PC-3 (cell line): ENCODE results near the gene FIBCD1. TPM values are rescaled to one million over a fixed set of nuclear protein-coding genes. Genes with fewer than 3 reads are reported as not detected.

Experiments
- ATAC-seq: fragments of 200-7000 bp; cut with Tn5 transposase; 2 replicates; pipeline ENCODE4 v1.9.1; 2020; ENCODE audit warnings: mild to moderate bottlenecking, moderate library complexity
- BruUV-seq: library from RNA; stranded (reverse); fragments of 400-500 nt; replicated peaks from 2 replicates; lab custom pipeline; 2021; lab: Mats Ljungman, UMichigan
- CTCF ChIA-PET: fragments of 300-600 bp; sonication (Branson Sonifier 250); formaldehyde crosslinking; loops from one replicate; lab custom pipeline; 2022; ENCODE audit warnings: antibody characterized with exemption; lab: Charles Lee
- POLR2A ChIA-PET: fragments of 300-600 bp; sonication (Branson Sonifier 250); formaldehyde crosslinking; loops from one replicate; lab custom pipeline; 2022; ENCODE audit warnings: antibody characterized with exemption; ENCODE audit not compliant: unreplicated experiment; lab: Charles Lee
- DNase-seq: peaks from one replicate; pipeline ENCODE4 v3.0.0-alpha.2; 2015
- H2AFZ ChIP-seq: fragments of 300-600 bp; sonication (generic); 2 replicates; pipeline ENCODE4 v1.6.0; 2016; ENCODE audit warnings: antibody characterized with exemption, low read length
- H3F3A ChIP-seq: fragments of 300-600 bp; sonication (generic); one replicate; pipeline ENCODE4 v1.6.0; 2017; ENCODE audit warnings: antibody characterized with exemption, low read length, control low read depth, mild to moderate bottlenecking; ENCODE audit not compliant: unreplicated experiment
- H3K27ac ChIP-seq: fragments of 300-600 bp; sonication (generic); 2 replicates; pipeline ENCODE4 v1.5.1; 2016; ENCODE audit warnings: mild to moderate bottlenecking, low read length
- H3K27me3 ChIP-seq: fragments of 300-600 bp; sonication (generic); 2 replicates; pipeline ENCODE4 v1.6.1; 2016; ENCODE audit warnings: low read length, mixed read lengths
- H3K36me3 ChIP-seq: fragments of 300-600 bp; sonication (generic); 2 replicates; pipeline ENCODE4 v1.6.1; 2016; ENCODE audit warnings: low read depth, mixed run types, low read length, mixed read lengths
- H3K4me1 ChIP-seq: fragments of 300-600 bp; sonication (generic); 2 replicates; pipeline ENCODE4 v1.5.1; 2016; ENCODE audit warnings: low read length; ENCODE audit not compliant: insufficient read depth
- H3K4me2 ChIP-seq: fragments of 300-600 bp; sonication (generic); 2 replicates; pipeline ENCODE4 v1.6.0; 2016; ENCODE audit warnings: low read length
- H3K4me3 ChIP-seq: fragments of 300-600 bp; sonication (generic); 2 replicates; pipeline ENCODE4 v1.5.1; 2016; ENCODE audit warnings: mild to moderate bottlenecking, low read length, mixed read lengths
- H3K79me2 ChIP-seq: fragments of 300-600 bp; sonication (generic); 2 replicates; pipeline ENCODE4 v1.6.1; 2017; ENCODE audit warnings: low read length, mixed read lengths
- H3K9ac ChIP-seq: fragments of 300-600 bp; sonication (generic); 2 replicates; pipeline ENCODE4 v1.6.0; 2016; ENCODE audit warnings: mild to moderate bottlenecking, low read length
- H3K9me2 ChIP-seq: fragments of 300-600 bp; sonication (generic); replicated peaks from 2 replicates; pipeline ENCODE4 v1.6.1; 2016; ENCODE audit warnings: mixed run types, low read length, mixed read lengths
- H3K9me3 ChIP-seq: fragments of 300-600 bp; sonication (generic); 2 replicates; pipeline ENCODE4 v1.6.1; 2016; ENCODE audit warnings: low read length, mixed read lengths
- H4K20me1 ChIP-seq: fragments of 300-600 bp; sonication (generic); 2 replicates; pipeline ENCODE4 v1.6.1; 2016; ENCODE audit warnings: low read length, mixed read lengths
- EZH2 ChIP-seq: fragments of 300-600 bp; sonication (generic); IDR thresholded peaks from one replicate; pipeline ENCODE4 v1.6.1; 2017; ENCODE audit warnings: antibody characterized with exemption, mild to moderate bottlenecking, low read length; ENCODE audit not compliant: unreplicated experiment
- EZH2phosphoT487 ChIP-seq: fragments of 300-600 bp; sonication (generic); IDR thresholded peaks from 2 replicates; pipeline ENCODE4 v1.6.1; 2018; ENCODE audit warnings: mild to moderate bottlenecking, antibody characterized with exemption, low read length, borderline replicate concordance
- intact Hi-C: fragments of 100-400 bp; cut with micrococcal nuclease; formaldehyde crosslinking; loops from 2 replicates; pipeline ENCODE4 v1.9.0; 2023
- total RNA-seq: library from RNA; depleted of rRNA; stranded (reverse); fragments of >200 nt; gene quantifications from 2 replicates; pipeline ENCODE4 v1.2.3, GENCODE V29; 2014
- TF ChIP-seq, protein P1 (sequence below): fragments of 300-600 bp; sonication (generic); conservative IDR thresholded peaks from 2 replicates; pipeline ENCODE4 v1.5.1; 2017; ENCODE audit warnings: antibody characterized with exemption, low read depth, mild to moderate bottlenecking, low read length

FIBCD1 gene
- total RNA-seq, 1 experiment from 2014 or later: 8.9 TPM

DNA sequence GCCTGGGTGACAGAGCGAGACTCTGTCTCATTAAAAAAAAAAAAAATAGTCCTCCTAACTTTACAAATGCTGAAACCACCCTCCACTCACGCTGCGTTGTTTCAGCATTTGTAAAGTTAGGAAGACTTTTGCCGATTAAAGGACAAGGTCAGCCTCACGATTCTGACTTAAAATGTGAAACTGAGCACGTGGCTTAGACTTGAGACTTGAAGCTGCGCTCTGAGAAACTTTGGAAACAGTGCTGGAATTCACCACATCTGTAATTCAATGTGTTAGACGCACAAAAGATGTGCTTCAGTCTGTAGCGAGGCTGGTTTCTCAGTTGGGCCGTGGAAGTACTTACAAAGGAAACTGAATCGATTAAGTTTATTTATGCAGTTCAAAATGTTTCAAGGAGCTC is 44.9 kb upstream of the FIBCD1 start:
- BruUV-seq: no TSS peak
- POLR2A ChIA-PET: no interaction called here
- ATAC-seq (no peak), DNase-seq (no peak)
- Histone ChIP-seq H3K4me3 (no peak overlapping the region), H3K27ac (no peak overlapping the region), H3K9me2 (no peaks in the 10 kb centered on the region), H3K4me2 (no peak overlapping the region), H4K20me1 (no peaks in the 10 kb centered on the region), H3K79me2 (no peaks in the 10 kb centered on the region), H3K27me3 (no peaks in the 10 kb centered on the region), H3K36me3 (no peaks in the 10 kb centered on the region), H3K9ac (no peak overlapping the region), H3F3A (no peaks in the 10 kb centered on the region), H2AFZ (no peak overlapping the region), H3K4me1 (no peaks in the 10 kb centered on the region), H3K9me3 (no peaks in the 10 kb centered on the region)
- no peak for TF ChIP-seq EZH2phosphoT487
- TF ChIP-seq EZH2: no peak
- TF ChIP-seq, protein P1, sequence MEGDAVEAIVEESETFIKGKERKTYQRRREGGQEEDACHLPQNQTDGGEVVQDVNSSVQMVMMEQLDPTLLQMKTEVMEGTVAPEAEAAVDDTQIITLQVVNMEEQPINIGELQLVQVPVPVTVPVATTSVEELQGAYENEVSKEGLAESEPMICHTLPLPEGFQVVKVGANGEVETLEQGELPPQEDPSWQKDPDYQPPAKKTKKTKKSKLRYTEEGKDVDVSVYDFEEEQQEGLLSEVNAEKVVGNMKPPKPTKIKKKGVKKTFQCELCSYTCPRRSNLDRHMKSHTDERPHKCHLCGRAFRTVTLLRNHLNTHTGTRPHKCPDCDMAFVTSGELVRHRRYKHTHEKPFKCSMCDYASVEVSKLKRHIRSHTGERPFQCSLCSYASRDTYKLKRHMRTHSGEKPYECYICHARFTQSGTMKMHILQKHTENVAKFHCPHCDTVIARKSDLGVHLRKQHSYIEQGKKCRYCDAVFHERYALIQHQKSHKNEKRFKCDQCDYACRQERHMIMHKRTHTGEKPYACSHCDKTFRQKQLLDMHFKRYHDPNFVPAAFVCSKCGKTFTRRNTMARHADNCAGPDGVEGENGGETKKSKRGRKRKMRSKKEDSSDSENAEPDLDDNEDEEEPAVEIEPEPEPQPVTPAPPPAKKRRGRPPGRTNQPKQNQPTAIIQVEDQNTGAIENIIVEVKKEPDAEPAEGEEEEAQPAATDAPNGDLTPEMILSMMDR: no peak
- intact Hi-C loops: no loop called here
- CTCF ChIA-PET: no interaction called here

DNA sequence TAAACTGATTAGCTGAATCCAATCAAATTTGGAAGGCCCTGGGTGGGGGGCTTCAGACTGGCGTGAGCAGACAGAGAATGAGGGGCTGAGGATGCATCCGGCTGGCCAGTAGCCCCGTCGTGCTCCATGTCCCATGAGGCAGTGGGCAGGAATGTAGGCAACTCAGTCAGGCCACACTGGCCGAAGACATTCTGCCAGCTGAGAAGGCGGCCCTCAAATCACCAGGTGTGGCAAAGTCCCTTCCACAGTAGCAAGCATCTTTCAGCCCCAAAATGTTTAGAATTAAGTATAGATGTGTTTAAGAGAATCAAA is 44.3 kb upstream of the FIBCD1 start:
- Histone ChIP-seq H4K20me1 (no peaks in the 10 kb centered on the region), H3K4me2 (no peak overlapping the region), H3K27me3 (no peaks in the 10 kb centered on the region), H3K9ac (no peak overlapping the region), H3K9me3 (no peaks in the 10 kb centered on the region), H2AFZ (no peak overlapping the region), H3K4me3 (no peak overlapping the region), H3K27ac (no peak overlapping the region), H3K79me2 (no peaks in the 10 kb centered on the region), H3K4me1 (no peaks in the 10 kb centered on the region), H3K9me2 (no peaks in the 10 kb centered on the region), H3F3A (no peaks in the 10 kb centered on the region), H3K36me3 (no peaks in the 10 kb centered on the region)
- intact Hi-C loops: no loop called here
- ChIA-PET POLR2A (no interaction called here), CTCF (no interaction called here)
- TF ChIP-seq EZH2phosphoT487: no peak
- DNase-seq (no peak), ATAC-seq (no peak)
- no TSS peak for BruUV-seq

DNA sequence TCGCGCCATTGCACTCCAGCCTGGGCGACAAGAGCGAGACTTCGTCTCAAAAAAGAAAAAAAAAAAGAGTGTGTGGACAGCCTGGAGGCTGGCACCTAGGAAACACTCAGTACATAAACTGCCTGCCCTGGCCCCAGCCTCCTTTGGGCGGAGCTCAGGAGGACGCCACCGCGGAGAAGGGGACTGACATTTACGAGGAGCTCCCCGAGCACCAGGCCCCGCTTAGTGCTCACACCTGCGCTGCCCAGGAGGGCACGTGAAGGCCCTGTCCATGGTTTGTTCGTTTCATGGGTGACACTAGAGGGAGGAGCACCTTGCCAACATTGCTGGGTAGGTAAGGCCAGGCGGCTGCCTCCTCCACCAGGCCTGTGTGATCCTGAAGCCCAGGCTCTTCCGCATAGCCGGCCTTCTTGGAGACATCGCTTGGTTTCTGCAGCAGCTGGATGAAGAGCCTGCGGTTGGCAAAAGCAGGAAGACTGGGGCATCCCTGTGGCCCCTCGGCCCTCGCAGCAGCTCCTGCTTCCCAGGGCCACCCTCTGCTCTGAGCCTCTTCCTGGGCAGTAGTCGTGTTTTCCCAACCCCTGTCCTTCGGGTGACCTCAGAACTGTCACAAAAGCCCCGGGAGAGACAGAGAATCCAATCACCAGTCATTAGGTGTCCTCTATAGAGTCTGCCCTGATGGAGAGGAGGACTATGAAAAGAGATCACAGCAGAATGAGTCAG is 43.8 kb upstream of the FIBCD1 start:
- Histone ChIP-seq H3K4me3 (no peak overlapping the region), H3K27ac (no peak overlapping the region), H3K9me2 (no peaks in the 10 kb centered on the region), H3K4me2 (no peak overlapping the region), H3K36me3 (no peaks in the 10 kb centered on the region), H3K9me3 (no peaks in the 10 kb centered on the region), H3K27me3 (no peaks in the 10 kb centered on the region), H3K4me1 (no peaks in the 10 kb centered on the region), H3K79me2 (no peaks in the 10 kb centered on the region), H4K20me1 (no peaks in the 10 kb centered on the region), H3K9ac (no peak overlapping the region), H2AFZ (no peak overlapping the region), H3F3A (no peaks in the 10 kb centered on the region)
- no TSS peak for BruUV-seq
- intact Hi-C loops: no loop called here
- CTCF ChIA-PET: interaction anchor here (0.7 kb wide), 1 partner anchor 299 kb away, joined by 3 read pairs; no protein-coding TSS in a partner anchor
- POLR2A ChIA-PET: no interaction called here
- DNase-seq: no peak
- ATAC-seq: no peak
- TF ChIP-seq EZH2phosphoT487 (no peak), EZH2 (no peak)
- TF ChIP-seq, protein P1: no peak
